ENCODE results near the gene DMRTB1. TPM values are rescaled to one million over a fixed set of nuclear protein-coding genes. Genes with fewer than 3 reads are reported as not detected.

Gene DMRTB1
- total RNA-seq, 1 experiment from 2014 or later, result not detected

GRCh38 chr1:53447413-53447812 is 11.8 kb upstream of the DMRTB1 start (continued):
- TF ChIP-seq REST (IDR thresholded peaks at IDR 0.05; ENCODE audit: low read depth) (no peak), ZNF274 (IDR thresholded peaks at IDR 0.05; ENCODE audit: low read depth, low read length) (no peak), ELF1 (IDR thresholded peaks at IDR 0.05; ENCODE audit: borderline replicate concordance, low read depth) (no peak), ZFX (IDR thresholded peaks at IDR 0.05) (no peak), SIN3A (IDR thresholded peaks at IDR 0.05; ENCODE audit: low read depth) (no peak), POLR2AphosphoS5 (IDR thresholded peaks at IDR 0.05; ENCODE audit: low read depth, low read length) (no peak), MAX (IDR thresholded peaks at IDR 0.05) (no peak)

GRCh38 chr1:53448241-53448841 is 10.9 kb upstream of the DMRTB1 start:
- ATAC-seq, result no peak
- Histone ChIP-seq H3K36me3 (ENCODE audit: control insufficient read depth in 1 of 2, insufficient read depth in 2 of 2, low read length in 2 of 2) (no peaks in the 10 kb centered on the region), H3K27ac (ENCODE audit: low read depth, low read length) (no peak overlapping the region), H3K4me3 (replicated peaks in 1 of 2; ENCODE audit: low read depth in 1 of 2, low read length in 2 of 2) (no peak overlapping the region), H4K20me1 (ENCODE audit: insufficient read depth) (no peaks in the 10 kb centered on the region), H3K4me1 (ENCODE audit: control insufficient read depth in 1 of 2, insufficient read depth in 2 of 2, low read length in 2 of 2) (peaks cover 0 to 9% of the 10 kb centered on the region in 2 experiments; a peak in 2 of 4 replicates), H3K4me2 (ENCODE audit: low read length) (no peak overlapping the region), H3K27me3 (ENCODE audit: insufficient read depth, low read length) (no peaks in the 10 kb centered on the region), H3K79me2 (ENCODE audit: insufficient read depth, low read length) (no peaks in the 10 kb centered on the region), H3K9me3 (ENCODE audit: control insufficient read depth in 1 of 2, insufficient read depth in 1 of 2, low read depth in 1 of 2, low read length in 2 of 2) (no peaks in the 10 kb centered on the region), H2AFZ (ENCODE audit: low read depth, low read length, poor library complexity, severe bottlenecking) (no peak overlapping the region), H3K9me2 (ENCODE audit: insufficient read depth) (no peaks in the 10 kb centered on the region), H3K9ac (ENCODE audit: low read length) (no peak overlapping the region)
- CTCF ChIA-PET, result interaction anchor here (0.9 to 1.4 kb wide), 3 partner anchors 8 to 55 kb away, joined by 3 to 4 read pairs (median 4); no protein-coding TSS in a partner anchor
- BruUV-seq (replicated peaks), result no TSS peak
- TF ChIP-seq CEBPB (IDR thresholded peaks at IDR 0.05; ENCODE audit: low read depth) (no peak), EZH2phosphoT487 (IDR thresholded peaks at IDR 0.05; ENCODE audit: borderline replicate concordance) (no peak), EZH2 (IDR thresholded peaks at IDR 0.05) (no peak), POLR2A (IDR thresholded peaks at IDR 0.05; ENCODE audit: borderline replicate concordance, extremely low read depth, insufficient read depth, insufficient read length) (no peak), ZNF274 (IDR thresholded peaks at IDR 0.05; ENCODE audit: low read depth, low read length) (no peak), SP1 (IDR thresholded peaks at IDR 0.05; ENCODE audit: low read depth) (no peak)
- POLR2A ChIA-PET, result no interaction called here
- RAD21 ChIA-PET (ENCODE audit: low non-redundant PET in 1 of 2, low total read pairs in 2 of 2, uncharacterized antibody in 2 of 2, unreplicated experiment in 2 of 2), result no interaction called here
- intact Hi-C loops (cut with micrococcal nuclease), result no loop called here
- DNase-seq (ENCODE audit: low read depth, low spot score), result no peak
